T-helper 2 cell treated with Interferon-gamma antibody and Interleukin-4, amounts not matched to agents 100 ng/mL and 5 ng/mL, for 36 hours (primary cell): ENCODE data around the gene SETD1A. TPM values are rescaled to one million over a fixed set of nuclear protein-coding genes. Genes with fewer than 3 reads are reported as not detected.

ENCODE experiments used
- intact Hi-C: fragments of 100-400 bp; cut with micrococcal nuclease; formaldehyde crosslinking; loops from one replicate; pipeline ENCODE4 v1.15.1; 2023
- total RNA-seq: library from RNA; stranded (reverse); gene quantifications from 2 replicates; pipeline ENCODE4 v1.2.3, GENCODE V29; 2022

SETD1A gene
- total RNA-seq, 1 donor from 2014 or later: 30.2 TPM

- intact Hi-C loops: loop anchor here (1.0 to 5.0 kb wide), 4 partner anchors 36 to 145 kb away; partner anchors contain the start of genes SETD1A, STX4, ZNF646 and ZNF668
These were observed 39.6 kb downstream of the SETD1A start for GRCh38 chr16:30996985-30997724.

- intact Hi-C loops: loop anchor here (1.0 to 5.0 kb wide), 4 partner anchors 35 to 144 kb away; partner anchors contain the start of genes SETD1A, STX4, ZNF646 and ZNF668
These were observed 40.5 kb downstream of the SETD1A start for GRCh38 chr16:30997725-30998711.

DNA sequence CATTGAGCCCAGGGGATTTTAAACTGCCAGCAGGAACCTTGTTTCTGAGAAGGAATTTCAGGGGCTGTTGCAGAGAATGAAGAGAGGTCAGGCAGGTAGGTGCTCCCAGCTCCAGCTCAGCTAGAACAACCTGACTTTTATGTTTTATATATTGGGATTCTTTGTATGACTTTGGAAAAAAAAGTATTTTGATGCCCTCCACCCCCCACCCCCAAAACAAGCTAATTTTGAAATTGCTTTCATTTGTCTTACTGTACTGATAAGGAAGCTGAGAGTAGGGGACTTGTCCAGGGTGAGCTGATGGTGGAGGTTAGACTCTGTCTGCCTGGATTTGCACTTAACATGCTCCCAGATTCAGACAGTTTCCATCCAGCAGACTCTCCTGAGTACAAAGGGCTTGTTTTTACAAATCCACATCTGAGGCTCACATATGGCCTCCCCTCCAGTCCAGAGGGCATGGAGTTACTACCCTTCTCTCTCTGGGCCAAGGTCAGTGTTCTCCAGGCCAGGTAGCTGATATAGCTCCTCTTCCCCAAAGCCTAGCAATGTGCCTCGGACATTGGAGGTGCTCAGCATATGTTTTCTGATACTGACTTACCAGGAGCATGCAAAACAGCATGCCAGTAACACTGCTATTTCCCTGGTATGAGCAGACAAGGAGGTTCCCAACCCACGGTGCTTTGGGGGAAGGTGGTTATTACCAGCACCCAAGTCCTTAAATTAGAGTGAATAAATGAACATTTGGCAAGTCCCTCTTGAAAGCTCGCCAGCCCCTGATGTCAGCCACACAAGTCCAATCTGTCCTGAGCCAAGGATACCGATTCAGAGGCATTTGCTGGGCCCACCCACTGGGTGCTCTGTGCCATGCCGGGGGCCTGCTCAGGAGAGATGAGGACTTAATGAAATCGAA, 41.6 kb downstream of the SETD1A start:
- intact Hi-C loops: loop anchor here (5.0 kb wide), 1 partner anchor 42 kb away; the partner anchor contains the start of gene SETD1A

DNA sequence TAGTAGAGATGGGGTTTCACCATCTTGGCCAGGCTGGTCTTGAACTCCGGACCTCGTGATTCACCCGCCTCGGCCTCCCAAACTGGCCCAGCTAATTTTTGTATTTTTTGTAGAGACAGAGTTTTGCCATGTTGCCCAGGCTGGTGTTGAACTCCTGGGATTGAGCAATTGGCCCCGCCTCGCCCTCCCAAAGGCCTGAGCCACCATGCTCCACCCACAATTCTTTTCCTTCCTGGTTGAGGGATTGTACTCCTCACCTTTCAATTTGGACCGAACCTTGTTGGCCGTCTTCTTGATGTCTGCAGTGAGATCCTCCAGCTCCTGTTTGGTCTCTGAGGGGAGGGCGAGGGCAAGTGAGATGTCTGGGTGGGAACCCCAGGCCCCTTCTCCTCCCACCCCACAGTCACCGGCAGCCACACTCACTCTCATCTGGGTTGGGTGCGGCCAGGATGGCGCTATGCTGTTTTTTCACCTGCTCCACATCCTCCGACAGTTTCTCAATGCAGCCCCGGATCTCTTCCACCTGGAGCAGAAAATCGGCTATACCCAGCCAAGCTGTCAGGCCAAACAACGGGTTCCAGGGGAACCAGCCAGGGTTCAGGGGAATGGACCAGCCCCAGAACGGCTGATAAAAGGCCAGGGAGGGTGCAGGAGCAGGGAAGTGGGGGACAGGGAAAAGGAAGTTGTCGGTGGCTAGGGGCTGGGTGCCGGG, 43.3 kb downstream of the SETD1A start:
- intact Hi-C loops: no loop called here

GRCh38 chr16:31001507-31002249, 44.1 kb downstream of the SETD1A start:
- intact Hi-C loops: no loop called here

GRCh38 chr16:31002250-31002700, 44.7 kb downstream of the SETD1A start:
- intact Hi-C loops: no loop called here

GRCh38 chr16:31002862-31003341, 45.3 kb downstream of the SETD1A start:
- intact Hi-C loops: no loop called here

GRCh38 chr16:31003744-31004143, 46.2 kb downstream of the SETD1A start:
- intact Hi-C loops: no loop called here

DNA sequence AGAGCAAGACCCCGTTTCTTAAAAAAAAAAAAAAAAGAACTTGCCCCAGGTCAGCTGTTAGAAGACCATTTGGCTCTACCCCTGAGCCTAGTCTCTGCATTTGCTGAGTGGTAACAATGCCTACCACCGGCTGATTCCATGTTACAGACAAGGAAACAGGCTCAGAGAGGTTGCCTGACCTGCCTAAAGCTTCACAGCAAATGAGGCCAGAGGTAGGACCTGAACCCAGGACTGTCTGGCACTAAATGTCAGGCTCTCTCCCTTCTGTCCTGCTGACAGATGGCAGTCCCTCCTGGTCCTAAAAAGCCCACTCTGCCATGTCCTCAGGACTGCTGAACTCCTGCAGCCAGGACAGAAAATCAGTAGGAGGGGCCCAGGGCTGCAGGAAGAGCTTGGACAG, 47.1 kb downstream of the SETD1A start:
- intact Hi-C loops: no loop called here

DNA sequence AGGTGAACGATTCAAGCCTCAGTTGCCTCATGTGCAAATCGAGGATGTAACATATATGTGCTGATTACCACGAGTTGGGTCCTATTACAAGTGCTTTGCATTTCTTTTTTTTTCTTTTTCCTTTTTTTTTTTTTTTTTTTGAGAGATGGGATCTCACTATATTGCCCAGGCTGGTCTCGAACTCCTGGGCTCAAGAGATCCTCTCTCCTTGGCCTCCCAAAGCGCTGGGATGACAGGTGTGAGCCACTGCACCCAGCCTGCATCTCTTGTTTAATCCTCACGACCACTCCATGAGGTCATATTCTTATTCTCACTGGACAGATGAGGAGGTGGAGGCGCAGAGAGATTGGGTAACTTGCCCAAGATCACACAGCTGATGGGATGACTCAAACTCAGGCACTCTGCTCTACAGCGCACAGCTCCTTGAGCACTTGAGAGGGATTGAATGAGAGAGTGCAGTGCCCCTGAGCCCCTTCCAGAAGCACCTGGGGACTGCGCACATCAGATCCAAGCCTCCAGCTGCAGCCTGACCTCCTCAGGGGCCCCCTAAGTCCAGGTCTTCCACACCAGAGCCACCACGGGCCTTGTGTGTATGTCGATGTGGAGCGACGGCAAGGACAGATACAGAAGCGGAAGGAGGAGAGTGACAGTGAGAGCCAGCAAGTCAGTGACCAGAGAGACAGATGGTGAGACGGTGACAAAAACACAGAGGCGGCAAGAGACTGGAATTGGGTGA, 48.0 kb downstream of the SETD1A start:
- intact Hi-C loops: no loop called here

DNA sequence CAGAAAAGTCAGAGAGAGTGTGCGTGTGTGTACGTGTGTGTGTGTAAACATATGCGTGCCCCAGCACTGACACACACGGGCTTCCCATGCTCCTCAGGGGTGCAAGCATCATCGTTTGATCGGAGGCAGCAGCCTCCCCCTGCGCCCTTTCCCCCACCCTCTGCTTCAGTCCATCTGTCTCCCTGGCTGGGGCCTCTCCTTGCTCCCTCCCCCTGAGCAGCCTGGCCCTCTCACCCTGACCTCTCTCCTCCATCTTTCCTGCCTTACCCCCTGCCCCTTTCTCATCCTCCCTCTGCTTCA, 48.5 kb downstream of the SETD1A start:
- intact Hi-C loops: no loop called here

DNA sequence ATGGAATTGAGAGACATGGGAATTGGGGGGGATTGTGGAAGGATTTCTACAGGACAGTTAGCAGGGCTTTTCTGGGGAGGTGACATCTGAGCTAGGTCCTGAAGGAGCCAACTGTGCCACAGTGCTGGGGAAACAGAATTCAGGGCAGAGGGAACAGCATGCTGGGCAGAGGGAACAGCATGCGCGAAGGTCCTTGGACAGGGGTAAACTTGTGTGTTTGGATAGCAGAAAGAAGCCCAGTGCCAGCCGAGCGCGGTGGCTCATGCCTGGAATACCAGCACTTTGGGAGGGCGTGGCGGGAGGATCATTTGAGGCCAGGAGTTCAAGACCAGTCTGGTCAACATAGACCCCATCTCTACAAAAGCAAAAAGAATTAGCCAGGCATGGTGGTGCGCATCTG, 49.0 kb downstream of the SETD1A start:
- intact Hi-C loops: no loop called here

GRCh38 chr16:31007684-31008083, 50.1 kb downstream of the SETD1A start:
- intact Hi-C loops: no loop called here

DNA sequence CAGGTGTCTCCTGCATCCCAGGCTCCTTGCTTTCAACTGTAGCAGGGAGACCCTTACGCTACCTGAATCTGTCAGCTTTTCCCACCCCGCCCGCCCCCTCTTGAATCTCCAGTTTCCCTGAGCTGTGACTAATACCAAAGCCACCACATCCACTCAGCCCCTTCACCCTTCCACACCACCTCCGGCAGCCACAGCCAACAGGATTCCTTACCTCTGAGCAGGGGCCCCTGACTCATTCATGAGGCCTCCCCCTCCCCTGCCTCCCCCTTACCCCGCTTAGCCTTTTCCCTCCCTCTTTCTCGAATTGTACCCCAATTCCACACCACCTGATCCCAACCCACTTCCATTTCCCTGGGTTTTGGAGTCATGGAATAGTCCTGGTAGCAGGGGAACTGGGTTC, 50.6 kb downstream of the SETD1A start:
- intact Hi-C loops: no loop called here

GRCh38 chr16:31008551-31008950, 51.0 kb downstream of the SETD1A start:
- intact Hi-C loops: no loop called here

GRCh38 chr16:31009120-31009519, 51.6 kb downstream of the SETD1A start:
- intact Hi-C loops: no loop called here

- intact Hi-C loops: no loop called here
These were observed 52.5 kb downstream of the SETD1A start for GRCh38 chr16:31009894-31010584.
